ENCODE results near the gene EVI5. TPM values are rescaled to one million over a fixed set of nuclear protein-coding genes. Genes with fewer than 3 reads are reported as not detected.
A peak's percentile ranks its signal among the peaks of the same experiment; 100 is the strongest.
"Not testable (repeated sequence)": the region's sequence is repeated elsewhere in the genome, so short reads cannot be mapped to it uniquely, and the experiment has no call there.

The EVI5 gene
- total and polyA plus RNA-seq, 2 experiments from 2014 or later: 16.3 to 30.8 TPM

GRCh38 chr1:92784021-92784638 is 778 bp downstream of the EVI5 start:
- no peaks in the 10 kb centered on the region for H3K9me3 ChIP-seq (ENCODE audit: low read depth)
- peaks cover 4% of the 10 kb centered on the region for H3K4me1 ChIP-seq (ENCODE audit: low read depth)
- H3K36me3 ChIP-seq: no peaks in the 10 kb centered on the region
- H3K4me3 ChIP-seq: peak overlapping the region; percentile 79
- DNase-seq (ENCODE audit: low read depth in 1 of 2, low spot score in 1 of 2): peak; percentile 35 to 58
- no peak for TF ChIP-seq CTCF (IDR thresholded peaks at IDR 0.05; ENCODE audit: low read depth, low read length)
- H3K27ac ChIP-seq: peak overlapping the region; percentile 94
- no peaks in the 10 kb centered on the region for H3K27me3 ChIP-seq

GRCh38 chr1:92783550-92783949 is 1.4 kb downstream of the EVI5 start:
- H3K9me3 ChIP-seq (ENCODE audit: low read depth); H3K27me3 ChIP-seq; H3K4me1 ChIP-seq (ENCODE audit: low read depth); H3K27ac ChIP-seq; H3K36me3 ChIP-seq: not testable (repeated sequence)
- DNase-seq (ENCODE audit: low read depth in 1 of 2, low spot score in 1 of 2): peak in 1 of 2 donors; percentile 49
- H3K4me3 ChIP-seq: peak overlapping the region; percentile 79

GRCh38 chr1:92778376-92778775 is 6.5 kb downstream of the EVI5 start:
- H3K36me3 ChIP-seq: no peaks in the 10 kb centered on the region
- TF ChIP-seq CTCF (IDR thresholded peaks at IDR 0.05; ENCODE audit: low read depth, low read length): no peak
- H3K27me3 ChIP-seq: no peaks in the 10 kb centered on the region
- no peaks in the 10 kb centered on the region for H3K9me3 ChIP-seq (ENCODE audit: low read depth)
- H3K4me1 ChIP-seq (ENCODE audit: low read depth): no peaks in the 10 kb centered on the region
- no peak overlapping the region for H3K4me3 ChIP-seq
- H3K27ac ChIP-seq: no peak overlapping the region
- no peak for DNase-seq (ENCODE audit: low read depth in 1 of 2, low spot score in 1 of 2)

GRCh38 chr1:92774407-92774806 is 10.5 kb downstream of the EVI5 start:
- no peak for DNase-seq (ENCODE audit: low read depth in 1 of 2, low spot score in 1 of 2)

GRCh38 chr1:92773749-92774148 is 11.2 kb downstream of the EVI5 start:
- H3K36me3 ChIP-seq; DNase-seq (ENCODE audit: low read depth in 1 of 2, low spot score in 1 of 2): not testable (repeated sequence)

More at GRCh38 chr1:92774407-92774806, 10.5 kb downstream of the EVI5 start:
- H3K27ac ChIP-seq: no peak overlapping the region
- H3K9me3 ChIP-seq (ENCODE audit: low read depth): no peaks in the 10 kb centered on the region
- H3K27me3 ChIP-seq: no peaks in the 10 kb centered on the region
- H3K4me1 ChIP-seq (ENCODE audit: low read depth): no peaks in the 10 kb centered on the region
- no peak for TF ChIP-seq CTCF (IDR thresholded peaks at IDR 0.05; ENCODE audit: low read depth, low read length)
- no peak overlapping the region for H3K4me3 ChIP-seq
- no peaks in the 10 kb centered on the region for H3K36me3 ChIP-seq

GRCh38 chr1:92769856-92770255 is 15.1 kb downstream of the EVI5 start:
- Histone ChIP-seq H3K4me1 (ENCODE audit: low read depth) (no peaks in the 10 kb centered on the region), H3K27ac (no peak overlapping the region), H3K27me3 (no peaks in the 10 kb centered on the region), H3K9me3 (ENCODE audit: low read depth) (no peaks in the 10 kb centered on the region), H3K36me3 (no peaks in the 10 kb centered on the region), H3K4me3 (no peak overlapping the region)
- TF ChIP-seq CTCF (IDR thresholded peaks at IDR 0.05; ENCODE audit: low read depth, low read length): no peak
- no peak for DNase-seq (ENCODE audit: low read depth in 1 of 2, low spot score in 1 of 2)

More at GRCh38 chr1:92773749-92774148, 11.2 kb downstream of the EVI5 start:
- H3K9me3 ChIP-seq (ENCODE audit: low read depth); H3K4me3 ChIP-seq; H3K27me3 ChIP-seq; H3K27ac ChIP-seq; H3K4me1 ChIP-seq (ENCODE audit: low read depth): not testable (repeated sequence)
